HG03045 (cell line): ENCODE measurements around the gene DENND6B.

Experiments
- ATAC-seq: cut with Tn5 transposase; IDR thresholded peaks from one replicate; pipeline ENCODE4 v1.9.1; 2021; ENCODE audit warnings: mild to moderate bottlenecking, moderate library complexity; ENCODE audit not compliant: unreplicated experiment

The DENND6B gene

DNA sequence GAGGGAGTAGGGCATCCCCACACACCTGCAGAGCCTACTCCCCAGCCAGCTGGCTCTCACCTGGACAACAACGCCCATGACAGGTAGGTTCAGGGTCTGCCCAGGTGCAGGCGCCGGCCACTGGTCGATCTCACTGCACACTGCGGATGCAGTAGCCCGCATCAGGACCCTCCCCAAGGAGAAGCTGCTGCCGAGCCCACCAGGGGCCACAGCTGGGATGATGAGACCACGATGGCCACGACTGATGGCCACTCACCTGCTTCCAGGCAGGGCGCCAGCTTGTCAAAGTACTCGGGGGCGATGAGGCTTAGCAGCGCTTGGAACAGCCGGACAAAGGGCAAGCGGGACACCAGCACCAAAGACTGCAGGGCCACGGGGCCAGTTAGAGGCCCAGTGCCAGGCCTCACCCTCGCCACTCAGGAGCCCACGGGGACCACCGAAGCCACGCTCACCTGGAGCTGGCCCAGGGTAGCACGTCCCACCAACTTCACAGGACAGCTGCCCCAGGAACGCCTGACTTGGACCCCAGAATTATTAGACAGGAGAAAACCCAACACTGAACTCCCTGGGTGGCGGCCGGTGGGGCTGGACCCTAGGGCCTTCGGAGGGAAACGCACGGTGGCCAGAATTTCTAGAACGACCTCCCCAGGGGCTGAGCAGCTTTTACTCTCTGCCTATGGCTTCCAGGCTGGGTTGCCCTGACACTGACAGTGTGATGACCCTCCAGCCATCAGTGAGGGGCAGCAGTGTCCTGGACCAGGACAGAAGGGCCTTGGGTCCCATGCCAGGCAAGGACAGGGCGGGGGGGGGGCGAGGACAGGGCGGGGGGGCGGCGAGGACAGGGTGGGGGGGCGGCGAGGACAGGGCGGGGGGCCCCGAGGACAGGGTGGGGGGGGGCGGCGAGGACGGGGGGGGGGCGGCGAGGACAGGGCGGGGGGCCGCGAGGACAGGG is 10.4 kb downstream of the DENND6B start:
- ATAC-seq = no peak

DNA sequence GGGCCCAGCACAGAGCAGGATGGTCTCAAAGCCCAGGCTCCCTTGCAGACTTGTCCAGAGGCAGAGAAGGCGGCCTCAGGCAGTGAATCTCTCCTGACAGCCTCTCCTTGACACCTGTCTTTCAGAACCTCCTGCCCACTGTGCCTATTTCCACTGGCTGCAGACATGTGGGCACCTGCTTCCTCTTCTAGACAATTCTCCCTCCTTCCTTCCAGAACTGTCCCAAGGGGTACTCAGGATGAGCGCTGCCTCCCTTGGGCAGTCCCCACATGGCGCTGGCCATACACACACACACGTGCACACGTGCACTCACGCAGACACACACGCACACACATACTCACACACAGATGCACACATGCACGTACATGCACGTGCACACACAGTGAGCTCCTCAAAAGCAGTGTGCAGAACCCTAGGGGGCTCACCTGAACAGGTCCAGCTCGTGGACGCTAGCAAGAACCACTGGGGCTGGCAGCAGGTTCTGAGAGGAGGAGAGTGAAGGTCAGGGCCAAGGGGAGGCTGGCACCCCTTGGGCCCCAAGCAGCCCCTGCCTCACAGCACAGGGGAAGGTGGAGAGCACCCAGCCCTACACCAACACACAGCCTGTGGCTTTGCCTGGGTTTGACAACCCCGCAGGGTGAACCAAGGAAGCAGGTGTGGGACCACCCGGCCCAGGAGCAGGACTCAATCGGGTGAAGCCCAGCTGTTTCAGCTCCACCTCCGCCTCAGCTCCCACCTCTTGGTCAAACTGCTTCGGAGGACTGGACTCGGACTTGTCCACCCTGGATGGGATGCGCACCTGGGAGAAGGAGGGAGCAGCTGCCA is 11.3 kb downstream of the DENND6B start:
- ATAC-seq = no peak

DNA sequence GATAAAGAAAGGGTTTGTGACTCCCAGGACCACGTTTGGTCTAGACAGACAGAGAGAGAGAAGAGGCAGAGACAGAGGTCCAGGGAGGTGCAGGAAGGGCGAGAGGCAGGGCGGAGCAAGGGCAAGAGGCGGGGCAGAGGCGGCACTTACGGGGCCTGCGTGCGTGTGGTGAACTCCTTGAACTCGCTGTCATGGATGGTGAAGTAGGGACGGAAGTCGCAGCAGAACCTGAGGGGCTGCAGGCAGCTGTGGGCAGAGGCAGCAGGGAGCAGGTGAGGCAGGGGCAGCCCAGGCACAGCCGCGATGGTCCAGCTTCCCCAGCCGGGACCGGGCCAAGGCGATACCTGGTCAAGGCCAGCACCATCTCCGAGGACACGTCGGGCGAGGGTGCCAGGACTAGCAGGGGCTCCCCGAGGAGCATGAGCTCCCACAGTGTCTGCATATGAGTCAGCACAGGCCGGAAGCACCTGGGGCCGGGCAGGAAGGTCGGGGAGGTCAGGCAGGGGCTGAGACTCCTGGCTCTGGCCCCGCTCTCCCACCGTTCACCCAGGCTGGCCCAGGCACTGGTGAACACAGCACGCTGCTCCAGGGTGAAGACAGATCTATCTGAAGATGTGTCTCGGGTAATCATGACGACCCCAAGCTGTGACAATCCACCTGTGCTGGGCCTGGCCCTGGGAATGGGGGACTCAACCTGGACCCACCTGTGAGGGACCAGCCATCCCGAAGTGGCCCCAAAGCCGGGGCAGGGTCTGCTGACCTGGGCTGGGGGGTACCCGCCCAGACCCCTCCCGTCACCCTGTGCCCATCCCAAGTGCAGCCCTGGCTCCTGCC is 12.1 kb downstream of the DENND6B start:
- peak; percentile 78 for ATAC-seq

DNA sequence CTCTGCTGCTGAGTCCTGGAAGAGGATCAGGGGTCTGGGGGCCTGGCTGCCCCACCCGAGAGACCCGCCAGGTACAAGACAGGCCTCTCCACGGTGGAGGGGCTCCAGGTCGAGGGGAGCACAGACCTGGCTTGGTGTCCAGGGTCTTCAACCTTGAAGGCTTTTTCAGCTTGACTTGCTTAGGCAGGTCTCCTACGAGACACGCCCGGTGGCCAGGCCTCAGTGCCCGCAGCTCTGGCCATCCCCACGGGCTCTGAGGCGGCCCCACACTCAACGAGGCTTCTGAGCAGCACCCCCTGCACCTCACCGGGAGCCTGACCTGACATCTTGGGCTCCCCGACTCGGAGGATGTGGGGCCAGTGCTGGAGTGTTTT is 12.7 kb downstream of the DENND6B start:
- no peak for ATAC-seq

DNA sequence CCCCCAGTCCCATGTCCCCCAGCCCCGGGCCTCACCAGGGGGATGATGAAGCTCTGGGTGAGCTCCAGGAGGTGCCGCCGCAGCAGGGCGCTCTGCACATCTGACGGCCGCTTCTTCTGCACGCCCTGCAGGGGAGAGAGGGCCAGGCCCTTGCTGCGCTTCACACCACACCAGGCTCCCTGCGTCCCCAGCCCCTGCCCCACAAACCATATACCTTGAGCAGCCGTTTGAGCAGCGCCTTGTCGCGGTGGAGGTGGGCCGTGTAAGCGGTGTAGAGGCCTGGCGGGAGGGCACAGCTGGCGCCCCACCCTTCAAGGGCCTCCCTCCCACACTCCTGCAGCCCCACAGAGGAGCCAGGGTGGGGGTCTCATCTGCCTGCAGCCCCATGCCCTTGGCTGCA is 13.2 kb downstream of the DENND6B start:
- ATAC-seq = no peak

DNA sequence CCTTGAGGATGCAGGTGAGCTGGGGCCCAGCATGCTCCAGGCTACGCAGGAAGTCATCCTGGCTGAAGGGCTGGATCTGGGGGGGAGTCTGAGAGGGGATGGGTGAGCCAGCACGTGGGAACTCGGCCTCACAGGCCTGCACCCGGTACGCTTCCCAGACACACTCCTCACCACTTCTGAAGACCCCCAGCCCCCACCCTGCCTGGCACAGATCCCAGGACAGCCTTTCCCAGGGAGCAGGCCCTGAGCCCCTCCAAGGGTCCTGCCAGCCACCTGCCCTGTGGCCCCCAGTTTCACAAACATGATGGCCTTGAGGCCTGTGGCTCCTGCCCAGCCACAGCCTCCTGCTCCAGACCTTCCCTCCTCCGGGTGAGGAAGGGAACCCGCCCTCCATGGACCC is 13.8 kb downstream of the DENND6B start:
- no peak for ATAC-seq

DNA sequence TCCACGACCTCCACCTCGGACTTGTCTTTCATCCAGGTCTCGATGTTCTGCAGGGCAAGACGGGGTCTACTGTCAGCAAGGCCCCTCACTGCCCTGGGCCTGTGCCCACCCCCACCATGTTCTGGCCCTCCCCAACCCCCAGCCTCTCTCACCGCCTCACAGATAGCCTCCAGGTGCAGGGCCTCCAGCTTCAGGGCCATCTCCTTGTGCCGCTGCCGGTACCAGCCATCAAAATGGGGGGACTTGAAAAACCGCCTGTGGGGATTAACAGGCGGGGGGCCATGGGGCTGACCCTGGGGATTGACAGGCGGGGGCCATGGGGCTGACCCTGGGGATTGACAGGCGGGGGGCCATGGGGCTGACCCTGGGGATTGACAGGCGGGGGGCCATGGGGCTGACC is 14.4 kb downstream of the DENND6B start:
- ATAC-seq = no peak

DNA sequence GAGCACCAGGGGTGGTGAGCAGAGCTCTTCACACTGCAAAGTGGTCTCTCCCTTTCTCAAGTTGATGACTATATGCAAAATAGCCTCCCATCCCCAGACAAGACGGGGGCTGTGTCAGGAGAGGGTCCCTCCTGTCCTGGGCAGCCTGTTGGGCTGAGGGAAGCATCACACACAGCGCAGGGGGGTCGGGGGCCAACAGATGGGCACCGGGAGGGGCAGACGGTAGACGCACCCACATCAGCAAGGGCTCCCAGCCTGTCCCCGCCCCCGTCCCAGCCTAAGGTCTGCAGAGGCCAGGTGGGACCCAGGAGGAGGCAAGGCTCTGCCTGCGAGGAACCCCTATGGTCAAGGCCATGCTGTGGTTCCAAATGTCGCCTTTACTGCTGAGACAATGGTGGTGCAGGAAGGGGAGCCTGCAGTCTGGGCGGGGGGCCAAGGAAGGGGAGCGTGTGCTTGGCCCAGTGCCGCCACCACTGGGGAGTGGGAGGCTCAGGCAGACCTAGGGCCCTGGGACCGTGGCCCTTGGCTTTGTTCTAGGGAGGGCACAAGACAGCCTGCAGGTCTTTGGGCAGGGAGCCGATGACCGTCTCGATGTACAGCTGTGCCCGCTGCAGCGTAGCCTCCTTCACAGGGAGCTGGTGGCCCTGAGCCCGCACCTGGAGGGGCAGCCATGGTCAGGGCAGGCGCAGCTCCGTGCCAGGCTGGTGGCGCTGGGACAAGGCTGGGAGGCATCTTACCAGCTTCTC is 15.0 kb downstream of the DENND6B start:
- no peak for ATAC-seq

DNA sequence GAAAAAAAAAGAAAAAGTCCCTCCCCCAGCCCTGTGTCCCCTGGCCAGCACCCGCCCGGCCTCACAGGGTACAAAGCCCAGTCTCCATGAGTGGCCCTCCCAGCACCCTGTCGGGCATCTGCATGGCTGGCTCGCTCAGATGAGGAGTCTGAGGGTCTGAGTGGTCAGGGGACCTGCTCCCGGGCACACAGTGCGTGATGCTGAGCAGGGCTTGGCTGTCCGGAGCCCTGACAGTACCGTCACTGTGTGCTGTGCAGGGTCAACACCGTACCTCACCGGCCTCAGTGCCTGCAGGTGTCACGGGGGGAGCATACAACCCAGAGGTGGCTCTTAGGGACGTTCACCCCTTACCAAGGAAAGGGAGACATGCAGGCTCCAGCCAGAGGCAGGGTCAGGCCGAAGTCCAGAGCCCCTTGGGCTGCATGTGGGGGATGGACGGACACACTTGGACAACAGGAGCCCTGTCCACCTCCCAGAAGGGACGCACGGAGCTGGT is 15.8 kb downstream of the DENND6B start:
- no peak for ATAC-seq

DNA sequence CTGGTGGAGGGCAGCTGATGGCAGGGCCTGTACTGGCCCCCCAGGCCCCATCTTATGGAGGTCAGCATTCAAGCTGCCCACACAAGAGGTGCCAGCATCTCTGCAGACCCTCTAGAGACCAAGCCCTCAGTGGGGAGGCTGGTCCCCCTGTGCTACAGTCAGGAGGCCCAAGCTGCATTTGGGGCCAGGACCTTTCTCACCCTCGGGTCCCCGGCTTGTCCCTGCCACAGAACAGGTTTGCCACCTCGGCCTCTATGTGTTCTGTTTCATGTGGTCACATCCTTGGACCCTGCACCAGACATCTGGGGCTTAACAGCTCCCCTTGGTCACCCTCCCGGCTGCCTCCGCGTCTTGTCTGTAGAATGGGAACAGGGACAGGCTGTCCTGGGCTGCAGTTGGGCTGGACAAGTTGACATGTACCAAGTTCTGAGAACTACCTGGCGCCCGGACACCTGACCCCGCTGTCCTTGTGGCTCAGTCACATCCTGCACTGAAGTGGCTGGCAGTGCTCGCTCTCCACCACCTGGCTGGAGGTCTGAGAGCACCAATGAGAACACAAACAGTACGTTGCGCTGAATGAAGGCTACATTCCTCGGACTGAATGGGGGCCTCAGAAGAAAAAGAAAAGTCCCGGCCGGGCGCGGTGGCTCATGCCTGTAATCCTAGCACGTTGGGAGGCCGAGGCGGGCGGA is 16.6 kb downstream of the DENND6B start:
- no peak for ATAC-seq

DNA sequence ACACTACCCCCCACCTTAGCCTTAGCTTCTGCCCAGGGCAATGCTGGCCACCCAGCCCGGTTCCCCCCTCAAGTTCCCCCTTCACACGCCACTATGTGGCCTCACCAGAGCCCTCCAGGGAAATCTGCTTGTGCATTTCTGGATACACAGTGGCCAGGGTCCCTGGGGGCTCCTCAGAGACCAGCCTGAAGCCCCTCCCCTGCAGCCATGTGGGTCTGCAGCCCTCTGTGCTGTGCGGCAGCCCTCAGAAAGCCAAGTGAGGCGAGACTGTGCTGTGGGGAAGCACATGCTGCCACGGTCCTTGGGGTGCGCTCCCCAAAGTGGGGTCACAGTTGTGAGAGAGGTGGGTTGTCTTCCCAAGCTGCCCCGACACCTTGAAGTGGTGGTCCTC is 17.2 kb downstream of the DENND6B start:
- ATAC-seq = no peak

DNA sequence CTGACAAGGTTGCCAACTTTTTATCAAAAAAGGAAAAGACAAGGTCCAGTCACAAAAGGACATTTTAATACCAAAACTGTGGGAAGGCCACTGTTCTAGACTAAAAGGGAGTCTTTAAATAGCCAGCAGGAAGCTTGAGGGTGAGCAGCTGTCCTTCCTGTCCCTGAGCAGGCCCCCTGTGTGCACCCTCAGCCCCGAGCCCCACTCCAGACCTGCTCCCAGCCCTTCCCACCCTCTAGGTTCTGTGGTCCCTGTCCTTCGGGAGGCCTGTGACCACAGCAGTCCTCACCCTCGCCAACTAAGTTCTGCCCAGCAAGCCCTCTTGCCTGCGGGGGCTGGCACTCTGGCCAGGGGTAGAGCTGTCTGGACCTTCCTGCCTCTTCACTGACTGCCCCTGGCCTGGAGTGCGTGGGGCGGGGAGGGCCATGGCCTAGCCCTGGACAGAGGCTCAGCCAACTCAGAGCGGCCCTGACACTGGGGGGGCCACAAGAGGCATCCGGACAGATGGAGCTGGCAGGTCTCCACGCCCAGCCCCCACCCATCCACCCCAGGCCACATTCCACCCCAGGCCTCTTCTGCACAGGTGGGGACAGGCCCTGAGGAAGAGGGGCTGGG is 17.7 kb downstream of the DENND6B start:
- no peak for ATAC-seq

DNA sequence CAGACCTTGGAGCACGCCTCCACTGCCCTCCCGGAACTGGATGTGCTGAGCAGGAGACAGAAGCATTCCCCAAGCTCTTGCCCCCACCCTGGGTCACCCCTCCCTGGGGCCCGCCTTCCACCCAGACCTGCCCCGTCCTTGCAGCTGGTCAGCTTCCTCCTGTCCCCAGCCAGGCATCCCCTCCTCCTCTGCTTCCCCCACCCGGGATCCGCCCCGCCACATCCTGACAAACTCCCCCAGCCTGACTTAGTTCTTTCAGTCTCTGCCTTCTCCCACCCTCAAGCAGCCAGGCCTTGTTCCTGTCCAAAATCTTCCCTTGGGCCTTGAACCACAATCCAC is 18.2 kb downstream of the DENND6B start:
- ATAC-seq = no peak

DNA sequence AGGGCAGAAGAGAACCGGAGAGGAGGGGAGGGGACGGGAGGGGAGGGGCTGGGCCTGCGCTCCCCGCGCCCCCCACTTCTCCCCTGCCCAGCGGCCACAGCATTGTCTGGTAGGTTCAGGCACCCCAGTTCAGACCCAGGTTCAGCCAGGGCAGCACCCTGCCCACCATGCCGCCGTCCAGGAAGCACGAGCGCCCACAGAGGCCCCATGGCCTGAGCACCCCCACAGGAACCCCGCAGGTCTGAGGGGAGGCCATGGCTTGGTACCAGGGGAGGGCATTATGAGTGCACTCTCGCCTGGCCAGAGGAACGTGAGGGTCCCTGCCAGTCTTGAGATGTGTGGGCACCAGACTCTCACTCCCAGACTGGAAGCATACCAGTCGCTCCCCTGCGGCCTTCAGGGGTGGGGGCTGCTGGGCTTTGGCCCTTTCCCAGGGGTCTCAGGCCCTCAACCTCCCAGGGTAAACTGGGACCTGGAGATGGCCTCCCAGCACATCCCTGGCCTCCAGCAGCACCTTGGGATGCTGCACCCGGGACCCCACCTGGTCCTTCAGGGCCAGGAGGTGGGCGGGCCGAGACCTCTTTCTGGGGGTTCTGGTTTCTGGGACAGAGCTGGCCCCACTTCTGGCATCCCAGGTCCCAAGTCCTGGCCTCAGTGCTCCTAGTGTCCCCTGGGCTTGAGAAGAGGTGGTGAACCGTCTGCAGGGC is 18.8 kb downstream of the DENND6B start:
- ATAC-seq = no peak

DNA sequence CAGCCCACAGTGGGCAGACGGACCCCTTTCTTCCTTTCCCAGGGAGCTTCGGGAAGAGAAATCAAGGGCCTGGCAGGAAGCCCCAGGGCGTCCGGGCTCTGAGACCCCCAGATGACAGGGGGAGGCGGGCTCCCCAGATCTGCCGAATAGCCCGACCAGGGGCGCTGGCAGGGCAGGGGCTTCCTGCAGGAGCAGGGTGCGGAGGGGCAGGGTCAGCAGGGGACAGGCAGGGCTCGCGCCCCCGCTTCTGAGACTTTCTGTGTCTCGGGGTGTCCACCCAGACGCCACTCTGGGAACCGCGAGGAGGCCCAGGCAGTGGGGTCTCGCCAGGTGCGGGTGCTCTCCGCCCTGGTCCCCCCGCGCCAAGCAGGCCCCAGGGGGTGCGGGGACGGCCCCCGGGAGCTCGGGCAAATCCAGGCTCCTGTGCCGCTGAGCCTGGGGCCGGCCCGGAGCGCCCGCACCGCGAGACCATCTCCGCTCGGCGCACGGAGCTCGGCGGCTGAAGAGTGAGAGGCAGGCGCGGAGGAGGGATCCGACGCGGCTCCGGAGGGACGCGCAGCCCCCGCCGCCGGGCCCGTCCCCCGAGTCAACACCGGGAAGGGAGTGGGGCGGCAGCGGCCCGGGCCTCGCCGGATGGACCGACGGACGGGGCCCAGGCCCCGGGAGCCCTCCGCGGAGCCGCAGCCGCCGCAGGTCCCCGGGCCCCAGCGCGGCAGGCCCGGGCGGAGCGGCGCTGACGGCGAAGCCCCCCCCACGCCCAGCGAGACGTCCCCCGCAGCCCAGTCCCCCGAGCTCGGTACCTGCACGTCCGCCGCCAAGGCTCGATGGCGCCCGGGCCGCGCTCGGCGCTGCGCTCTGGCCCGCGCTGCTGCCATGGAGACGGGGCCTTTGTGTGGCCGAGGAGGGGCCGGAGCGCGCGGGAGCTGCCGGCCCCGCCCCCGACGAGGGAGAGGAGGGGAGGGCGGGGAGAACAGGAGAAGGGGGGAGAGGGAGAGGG is 19.8 kb downstream of the DENND6B start, which contains the start of gene PLXNB2:
Gene PLXNB2 (minus strand): TSS at position 894 of the 997 bp plus-strand sequence. CDS start 17,062 bp downstream, outside the sequence.
- no peak for ATAC-seq

DNA sequence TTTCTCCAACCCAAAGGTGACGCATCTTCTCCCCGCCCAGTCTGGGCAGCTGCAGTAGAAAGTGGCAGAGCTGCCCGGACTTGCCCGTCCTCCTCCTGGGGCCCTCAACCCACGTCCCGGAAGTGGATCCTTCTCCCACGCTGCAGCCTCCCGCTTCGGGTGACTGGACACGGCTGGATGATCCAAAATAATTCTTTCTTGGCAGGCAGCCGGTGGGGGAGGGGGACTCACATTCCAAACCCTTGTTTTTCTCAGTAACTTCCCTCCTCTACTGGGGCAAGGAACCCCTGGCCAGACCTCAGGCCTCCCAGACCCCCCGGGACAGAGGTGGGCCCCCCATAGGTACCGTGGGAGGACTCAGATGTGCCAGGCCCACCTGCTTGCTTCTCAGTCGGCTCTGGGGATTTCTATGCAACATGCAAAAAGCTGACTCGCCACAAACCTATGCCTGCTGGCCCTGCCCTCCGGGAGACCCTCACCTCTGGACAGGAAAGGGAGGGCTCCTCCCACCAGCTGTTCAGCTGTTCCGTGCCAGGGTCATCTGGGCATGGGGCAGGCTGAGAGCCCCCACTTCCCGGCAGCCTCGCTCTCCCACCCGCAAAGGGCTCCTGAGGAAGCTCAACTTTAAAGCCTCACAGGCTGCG is 20.8 kb downstream of the DENND6B start:
- no peak for ATAC-seq

DNA sequence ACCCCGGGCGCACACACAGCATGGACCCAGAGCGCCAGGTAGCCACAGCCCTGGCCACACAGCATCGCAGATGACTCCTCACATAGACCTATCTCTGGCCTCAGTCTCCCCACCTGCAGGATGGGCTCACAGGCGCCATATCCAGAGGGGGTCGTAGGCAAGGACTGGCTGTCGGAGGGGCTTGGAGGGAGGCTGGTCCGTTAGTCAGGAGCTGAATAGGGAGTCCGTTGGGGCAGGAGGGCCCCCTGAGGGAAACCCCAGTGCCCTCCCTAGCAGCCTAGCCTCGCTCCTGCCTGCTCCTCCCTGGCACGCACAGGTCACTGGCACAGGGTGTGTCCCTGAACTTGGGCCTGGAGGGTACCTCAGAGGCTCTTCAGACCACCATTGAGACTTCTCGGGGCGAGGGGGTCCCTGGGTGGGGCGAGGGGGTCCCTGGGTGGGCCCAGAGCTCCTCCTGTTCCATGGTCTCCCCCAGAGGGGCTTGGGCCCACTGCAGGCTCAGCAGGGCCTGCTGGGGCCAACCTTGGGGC is 21.4 kb downstream of the DENND6B start:
- ATAC-seq = no peak
